HG03460 (cell line): ENCODE data around the gene WDR7.
A peak's percentile ranks its signal among the peaks of the same experiment; 100 is the strongest.
"Not testable (repeated sequence)": the region's sequence is repeated elsewhere in the genome, so short reads cannot be mapped to it uniquely, and the experiment has no call there.

Experiments
- ATAC-seq: cut with Tn5 transposase; IDR thresholded peaks from one replicate; pipeline ENCODE4 v1.9.1; 2021; ENCODE audit not compliant: unreplicated experiment

Gene WDR7

GRCh38 chr18:56652802-56653201 lies 1.6 kb downstream of the WDR7 start:
- ATAC-seq = no peak

GRCh38 chr18:56654280-56654679 lies 3.1 kb downstream of the WDR7 start:
- not testable (repeated sequence) for ATAC-seq

- no peak for ATAC-seq
Observed at GRCh38 chr18:56658261-56658660, 7.1 kb downstream of the WDR7 start.

- ATAC-seq = no peak
Observed at GRCh38 chr18:56659111-56659510, 8.0 kb downstream of the WDR7 start.

GRCh38 chr18:56660655-56661054 lies 9.5 kb downstream of the WDR7 start:
- ATAC-seq = no peak

GRCh38 chr18:56661360-56662062 lies 10.4 kb downstream of the WDR7 start:
- no peak for ATAC-seq

GRCh38 chr18:56662063-56662408 lies 10.9 kb downstream of the WDR7 start:
- ATAC-seq = no peak

- no peak for ATAC-seq
Observed at GRCh38 chr18:56662502-56662901, 11.3 kb downstream of the WDR7 start.

GRCh38 chr18:56662902-56663301 lies 11.7 kb downstream of the WDR7 start:
- no peak for ATAC-seq

- no peak for ATAC-seq
Observed at GRCh38 chr18:56672391-56672790, 21.2 kb downstream of the WDR7 start.

- ATAC-seq = no peak
Observed at GRCh38 chr18:56672981-56673380, 21.8 kb downstream of the WDR7 start.

- ATAC-seq = no peak
Observed at GRCh38 chr18:56676639-56677038, 25.5 kb downstream of the WDR7 start.

GRCh38 chr18:56678836-56679565 lies 27.8 kb downstream of the WDR7 start:
- no peak for ATAC-seq

- ATAC-seq = no peak
Observed at GRCh38 chr18:56684277-56684676, 33.1 kb downstream of the WDR7 start.

- no peak for ATAC-seq
Observed at GRCh38 chr18:56691530-56691929, 40.4 kb downstream of the WDR7 start.

- no peak for ATAC-seq
Observed at GRCh38 chr18:56696966-56697365, 45.8 kb downstream of the WDR7 start.

- ATAC-seq = no peak
Observed at GRCh38 chr18:56702946-56703345, 51.8 kb downstream of the WDR7 start.

GRCh38 chr18:56709463-56709862 lies 58.3 kb downstream of the WDR7 start:
- ATAC-seq = peak; percentile 96

- ATAC-seq = no peak
Observed at GRCh38 chr18:56711708-56712445, 60.7 kb downstream of the WDR7 start.

GRCh38 chr18:56712761-56713160 lies 61.6 kb downstream of the WDR7 start:
- ATAC-seq = no peak

GRCh38 chr18:56715121-56715520 lies 64.0 kb downstream of the WDR7 start:
- ATAC-seq = no peak

- no peak for ATAC-seq
Observed at GRCh38 chr18:56716692-56717146, 65.6 kb downstream of the WDR7 start.
